ENCODE data around the gene RARRES1. TPM values are rescaled to one million over a fixed set of nuclear protein-coding genes. Genes with fewer than 3 reads are reported as not detected.

RARRES1 gene
- total RNA-seq, 2 donors from 2014 or later, result 10.0 to 291 TPM

- Histone ChIP-seq H3K36me3 (peaks cover 12% of the 10 kb centered on the region), H3K27me3 (no peaks in the 10 kb centered on the region), H3K9me3 (no peaks in the 10 kb centered on the region), H3K4me1 (peaks cover 0 to 40% of the 10 kb centered on the region in 2 donors), H3K27ac (peak overlapping the region; percentile 75 to 85), H3K4me3 (no peak overlapping the region)
- TF ChIP-seq CTCF (IDR thresholded peaks at IDR 0.05), result no peak
- no peak for DNase-seq (ENCODE audit: low spot score)
These were observed 20.4 kb downstream of the RARRES1 start for GRCh38 chr3:158711886-158712285.

GRCh38 chr3:158710601-158711000 is 21.7 kb downstream of the RARRES1 start:
- peaks cover 0 to 36% of the 10 kb centered on the region in 2 donors for H3K4me1 ChIP-seq
- no peaks in the 10 kb centered on the region for H3K27me3 ChIP-seq
- no peak overlapping the region for H3K4me3 ChIP-seq
- H3K36me3 ChIP-seq, result peaks cover 19% of the 10 kb centered on the region
- H3K27ac ChIP-seq, result no peak overlapping the region
- H3K9me3 ChIP-seq, result no peaks in the 10 kb centered on the region
- no peak for TF ChIP-seq CTCF (IDR thresholded peaks at IDR 0.05)
- DNase-seq (ENCODE audit: low spot score), result no peak

- TF ChIP-seq CTCF (IDR thresholded peaks at IDR 0.05), result no peak
- H3K9me3 ChIP-seq, result no peaks in the 10 kb centered on the region
- H3K4me3 ChIP-seq, result no peak overlapping the region
- no peaks in the 10 kb centered on the region for H3K27me3 ChIP-seq
- H3K36me3 ChIP-seq, result peaks cover 19% of the 10 kb centered on the region
- H3K27ac ChIP-seq, result peak overlapping the region; percentile 16 to 26
- peak; percentile 70 for DNase-seq (ENCODE audit: low spot score)
- H3K4me1 ChIP-seq, result peaks cover 0 to 36% of the 10 kb centered on the region in 2 donors
These were observed 22.6 kb downstream of the RARRES1 start for GRCh38 chr3:158709666-158710083.

- Histone ChIP-seq H3K4me1 (peaks cover 0 to 33% of the 10 kb centered on the region in 2 donors), H3K4me3 (no peak overlapping the region), H3K36me3 (peaks cover 17% of the 10 kb centered on the region), H3K27ac (no peak overlapping the region), H3K27me3 (no peaks in the 10 kb centered on the region), H3K9me3 (no peaks in the 10 kb centered on the region)
- DNase-seq (ENCODE audit: low spot score), result no peak
- TF ChIP-seq CTCF (IDR thresholded peaks at IDR 0.05), result no peak
These were observed 28.7 kb downstream of the RARRES1 start for GRCh38 chr3:158703566-158703965.

- no peak for TF ChIP-seq CTCF (IDR thresholded peaks at IDR 0.05)
These were observed 29.3 kb downstream of the RARRES1 start for GRCh38 chr3:158702815-158703481.

More at GRCh38 chr3:158702815-158703481, 29.3 kb downstream of the RARRES1 start:
- H3K27me3 ChIP-seq, result no peaks in the 10 kb centered on the region
- DNase-seq (ENCODE audit: low spot score), result no peak
- peaks cover 13% of the 10 kb centered on the region for H3K36me3 ChIP-seq
- H3K27ac ChIP-seq, result no peak overlapping the region
- H3K4me3 ChIP-seq, result no peak overlapping the region
- no peaks in the 10 kb centered on the region for H3K9me3 ChIP-seq
- H3K4me1 ChIP-seq, result peaks cover 0 to 33% of the 10 kb centered on the region in 2 donors

Measured in right atrium auricular region (tissue), 2 donors.